ENCODE results near the gene RNF207. TPM values are rescaled to one million over a fixed set of nuclear protein-coding genes. Genes with fewer than 3 reads are reported as not detected.

The RNF207 gene
- total and polyA plus RNA-seq, 2 of the 13 experiments (the other 11 are each of a cell fraction or from before 2014, with no cell fraction given) = 9.8 to 15.9 TPM

DNA sequence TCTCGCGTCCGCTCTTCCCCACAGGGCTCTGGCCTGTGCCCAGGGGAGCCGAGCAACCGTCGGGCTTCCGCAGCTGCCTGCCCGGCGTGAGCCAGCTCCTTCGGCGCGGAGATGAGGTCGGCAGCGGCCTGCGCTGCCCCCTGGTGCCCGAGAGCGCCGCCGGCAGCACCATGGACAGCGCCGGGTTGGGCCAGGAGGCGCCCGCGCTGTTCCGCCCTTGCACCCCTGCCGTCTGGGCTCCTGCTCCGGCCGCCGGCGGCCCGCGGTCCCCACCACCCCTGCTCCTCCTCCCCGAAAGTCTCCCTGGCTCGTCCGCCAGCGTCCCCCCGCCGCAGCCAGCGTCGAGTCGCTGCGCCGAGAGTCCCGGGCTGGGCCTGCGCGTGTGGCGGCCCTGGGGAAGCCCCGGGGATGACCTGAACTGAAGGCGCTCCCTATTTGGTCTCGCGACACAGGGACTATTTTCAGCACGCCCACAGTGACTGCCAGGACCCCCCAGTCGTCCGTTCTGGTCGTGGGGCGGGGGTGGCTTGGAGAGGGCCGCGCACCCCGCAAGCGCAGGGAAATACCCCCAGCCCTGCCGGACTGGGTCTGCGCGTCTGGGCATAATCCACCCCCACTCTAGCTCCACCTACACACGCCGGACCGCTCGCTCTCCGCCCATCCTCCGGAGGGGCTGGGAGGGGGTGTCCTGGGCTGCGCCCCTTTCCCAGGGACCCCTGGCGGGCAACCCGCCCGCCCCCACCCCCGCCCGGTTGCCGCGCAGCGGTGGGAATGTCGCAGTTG, 39.4 kb downstream of the RNF207 start (continued):
- TF ChIP-seq AHDC1 (CRISPR knock-in tag; IDR thresholded peaks at IDR 0.05; ENCODE audit: borderline replicate concordance) = peak; percentile 16; the same call in 1 of the 2 replicates
- no peak for TF ChIP-seq CEBPZ (IDR thresholded peaks at IDR 0.05; ENCODE audit: low read length)
- peak; percentile 32; the same call in 1 of the 2 replicates for TF ChIP-seq GMEB2 (CRISPR knock-in tag; IDR thresholded peaks at IDR 0.05; ENCODE audit: low read depth)
- TF ChIP-seq KLF12 (CRISPR knock-in tag; IDR thresholded peaks at IDR 0.05; ENCODE audit: borderline replicate concordance) = peak; percentile 98
- TF ChIP-seq KAT8 (CRISPR knock-in tag; IDR thresholded peaks at IDR 0.05) = peak; percentile 89
- TF ChIP-seq ZNF839 (CRISPR knock-in tag; IDR thresholded peaks at IDR 0.05; ENCODE audit: borderline replicate concordance) = peak; percentile 63; the same call in 1 of the 2 replicates
- TF ChIP-seq KLF9 (CRISPR knock-in tag; IDR thresholded peaks at IDR 0.05; ENCODE audit: low read depth) = peak; percentile 91; the same call in 1 of the 2 replicates
- TF ChIP-seq HDAC2 (CRISPR knock-in tag; IDR thresholded peaks at IDR 0.05) = peak; percentile 88
- TF ChIP-seq GATAD2A (CRISPR knock-in tag; IDR thresholded peaks at IDR 0.05) = peak; percentile 72
- peak; percentile 99 for TF ChIP-seq ZBED4 (CRISPR knock-in tag; IDR thresholded peaks at IDR 0.05; ENCODE audit: borderline replicate concordance)
- TF ChIP-seq, protein P1, sequence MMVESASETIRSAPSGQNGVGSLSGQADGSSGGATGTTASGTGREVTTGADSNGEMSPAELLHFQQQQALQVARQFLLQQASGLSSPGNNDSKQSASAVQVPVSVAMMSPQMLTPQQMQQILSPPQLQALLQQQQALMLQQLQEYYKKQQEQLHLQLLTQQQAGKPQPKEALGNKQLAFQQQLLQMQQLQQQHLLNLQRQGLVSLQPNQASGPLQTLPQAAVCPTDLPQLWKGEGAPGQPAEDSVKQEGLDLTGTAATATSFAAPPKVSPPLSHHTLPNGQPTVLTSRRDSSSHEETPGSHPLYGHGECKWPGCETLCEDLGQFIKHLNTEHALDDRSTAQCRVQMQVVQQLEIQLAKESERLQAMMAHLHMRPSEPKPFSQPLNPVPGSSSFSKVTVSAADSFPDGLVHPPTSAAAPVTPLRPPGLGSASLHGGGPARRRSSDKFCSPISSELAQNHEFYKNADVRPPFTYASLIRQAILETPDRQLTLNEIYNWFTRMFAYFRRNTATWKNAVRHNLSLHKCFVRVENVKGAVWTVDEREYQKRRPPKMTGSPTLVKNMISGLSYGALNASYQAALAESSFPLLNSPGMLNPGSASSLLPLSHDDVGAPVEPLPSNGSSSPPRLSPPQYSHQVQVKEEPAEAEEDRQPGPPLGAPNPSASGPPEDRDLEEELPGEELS (CRISPR knock-in tag; IDR thresholded peaks at IDR 0.05) = peak; percentile 67
